ENCODE measurements around the gene TIMM8A.

DNA sequence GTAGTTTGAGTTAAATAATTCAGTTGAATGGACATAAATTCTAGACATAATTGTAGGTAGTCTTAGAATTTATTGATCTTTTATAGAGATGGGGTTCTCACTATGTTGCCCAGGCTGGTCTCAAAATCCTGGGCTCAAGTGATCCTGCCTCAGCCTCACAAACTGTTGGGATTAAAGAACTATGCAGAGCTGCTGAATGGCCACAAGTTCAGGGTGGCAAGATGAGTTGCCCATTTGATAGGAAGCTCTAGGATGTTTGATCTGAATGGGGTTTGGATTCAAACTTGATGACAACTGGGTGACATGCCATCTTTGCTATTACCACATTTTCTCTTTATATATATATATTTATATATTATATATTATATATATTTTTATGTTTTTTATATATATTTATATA lies 45.8 kb upstream of the TIMM8A start:
- TF ChIP-seq, protein P1, sequence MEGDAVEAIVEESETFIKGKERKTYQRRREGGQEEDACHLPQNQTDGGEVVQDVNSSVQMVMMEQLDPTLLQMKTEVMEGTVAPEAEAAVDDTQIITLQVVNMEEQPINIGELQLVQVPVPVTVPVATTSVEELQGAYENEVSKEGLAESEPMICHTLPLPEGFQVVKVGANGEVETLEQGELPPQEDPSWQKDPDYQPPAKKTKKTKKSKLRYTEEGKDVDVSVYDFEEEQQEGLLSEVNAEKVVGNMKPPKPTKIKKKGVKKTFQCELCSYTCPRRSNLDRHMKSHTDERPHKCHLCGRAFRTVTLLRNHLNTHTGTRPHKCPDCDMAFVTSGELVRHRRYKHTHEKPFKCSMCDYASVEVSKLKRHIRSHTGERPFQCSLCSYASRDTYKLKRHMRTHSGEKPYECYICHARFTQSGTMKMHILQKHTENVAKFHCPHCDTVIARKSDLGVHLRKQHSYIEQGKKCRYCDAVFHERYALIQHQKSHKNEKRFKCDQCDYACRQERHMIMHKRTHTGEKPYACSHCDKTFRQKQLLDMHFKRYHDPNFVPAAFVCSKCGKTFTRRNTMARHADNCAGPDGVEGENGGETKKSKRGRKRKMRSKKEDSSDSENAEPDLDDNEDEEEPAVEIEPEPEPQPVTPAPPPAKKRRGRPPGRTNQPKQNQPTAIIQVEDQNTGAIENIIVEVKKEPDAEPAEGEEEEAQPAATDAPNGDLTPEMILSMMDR (IDR thresholded peaks at IDR 0.05) = no peak
- TF ChIP-seq POLR2A (IDR thresholded peaks at IDR 0.05) = no peak

Measured in body of pancreas (tissue), 4 donors.